Mucosa of rectum (tissue), 2 donors: ENCODE results near the gene USH1C.
A peak's percentile ranks its signal among the peaks of the same experiment; 100 is the strongest.

Source experiments
- H3K27ac ChIP-seq, 2 donors: one replicate each; pipeline ENCODE4 v1.7.0; 2013; ENCODE audit warnings: inconsistent platforms in 2 of 2, low read depth in 2 of 2, low read length in 2 of 2
- H3K27me3 ChIP-seq, 2 donors: one replicate each; pipeline ENCODE4 v1.7.0; 2013; ENCODE audit warnings: low read length in 2 of 2; ENCODE audit not compliant: control insufficient read depth in 2 of 2, insufficient read depth in 2 of 2
- H3K36me3 ChIP-seq, 2 donors: one replicate each; pipeline ENCODE4 v1.7.0; 2013; ENCODE audit warnings: low read length in 2 of 2; ENCODE audit not compliant: control insufficient read depth in 2 of 2, insufficient read depth in 2 of 2
- H3K4me1 ChIP-seq, 2 donors: one replicate each; pipeline ENCODE4 v1.7.0; 2013; ENCODE audit warnings: low read length in 2 of 2, mild to moderate bottlenecking in 1 of 2; ENCODE audit not compliant: control insufficient read depth in 2 of 2, insufficient read depth in 2 of 2
- H3K4me3 ChIP-seq, 2 donors: one replicate each; pipeline ENCODE4 v1.7.0; 2013; ENCODE audit warnings: low read length in 2 of 2
- H3K9ac ChIP-seq, 2 donors: one replicate each; pipeline ENCODE4 v1.7.0; 2013; ENCODE audit warnings: low read length in 2 of 2, low read depth in 1 of 2, mild to moderate bottlenecking in 1 of 2
- H3K9me3 ChIP-seq, 2 donors: one replicate each; pipeline ENCODE4 v1.7.0; 2013; ENCODE audit warnings: low read length in 2 of 2; ENCODE audit not compliant: control insufficient read depth in 2 of 2
- donor health status: healthy.
- donor health status: Normal muscosa, but diverticular disease.

The USH1C gene

GRCh38 chr11:17544181-17544622, at the start of gene USH1C:
Gene USH1C (minus strand): TSS chr11:17544416. CDS start chr11:17544307, 109 bp downstream.
- Histone ChIP-seq H3K4me3 (peak within 1 kb of the TSS; percentile 85 to 90), H3K9ac (peak within 1 kb of the TSS; percentile 79 to 92), H3K27ac (peak within 1 kb of the TSS; percentile 91 to 94)

GRCh38 chr11:17593466-17594245, 49.4 kb upstream of the USH1C start:
- no peak overlapping the region for H3K4me3 ChIP-seq
- no peaks in the 10 kb centered on the region for H3K4me1 ChIP-seq
- H3K27ac ChIP-seq = no peak overlapping the region
- H3K9me3 ChIP-seq = no peaks in the 10 kb centered on the region
- no peaks in the 10 kb centered on the region for H3K27me3 ChIP-seq
- H3K9ac ChIP-seq = no peak overlapping the region
- no peaks in the 10 kb centered on the region for H3K36me3 ChIP-seq

More at GRCh38 chr11:17544181-17544622, at the start of gene USH1C:
- H3K27me3 ChIP-seq = no peaks in the 10 kb centered on the region
- no peaks in the 10 kb centered on the region for H3K36me3 ChIP-seq
- peaks cover 8 to 15% of the 10 kb centered on the region in 2 donors for H3K4me1 ChIP-seq
- no peaks in the 10 kb centered on the region for H3K9me3 ChIP-seq

- no peak overlapping the region for H3K4me3 ChIP-seq
- no peaks in the 10 kb centered on the region for H3K36me3 ChIP-seq
- no peaks in the 10 kb centered on the region for H3K9me3 ChIP-seq
- H3K27me3 ChIP-seq = peaks cover 0 to 2% of the 10 kb centered on the region in 2 donors
- H3K27ac ChIP-seq = no peak overlapping the region
- H3K4me1 ChIP-seq = no peaks in the 10 kb centered on the region
- no peak overlapping the region for H3K9ac ChIP-seq
These were observed 47.1 kb upstream of the USH1C start for GRCh38 chr11:17591293-17591692.

GRCh38 chr11:17590463-17590862, 46.2 kb upstream of the USH1C start:
- H3K4me1 ChIP-seq = no peaks in the 10 kb centered on the region
- H3K9ac ChIP-seq = no peak overlapping the region
- H3K36me3 ChIP-seq = no peaks in the 10 kb centered on the region
- no peak overlapping the region for H3K4me3 ChIP-seq
- H3K27me3 ChIP-seq = peaks cover 0 to 2% of the 10 kb centered on the region in 2 donors
- H3K27ac ChIP-seq = no peak overlapping the region
- H3K9me3 ChIP-seq = no peaks in the 10 kb centered on the region

- Histone ChIP-seq H3K4me1 (no peaks in the 10 kb centered on the region), H3K9me3 (no peaks in the 10 kb centered on the region)
These were observed 44.5 kb upstream of the USH1C start for GRCh38 chr11:17588721-17589120.

GRCh38 chr11:17588166-17588565, 44.0 kb upstream of the USH1C start:
- no peak overlapping the region for H3K4me3 ChIP-seq
- H3K27ac ChIP-seq = no peak overlapping the region
- H3K36me3 ChIP-seq = no peaks in the 10 kb centered on the region
- peaks cover 0 to 2% of the 10 kb centered on the region in 2 donors for H3K27me3 ChIP-seq
- no peaks in the 10 kb centered on the region for H3K9me3 ChIP-seq
- no peaks in the 10 kb centered on the region for H3K4me1 ChIP-seq
- H3K9ac ChIP-seq = no peak overlapping the region

More at GRCh38 chr11:17588721-17589120, 44.5 kb upstream of the USH1C start:
- no peak overlapping the region for H3K4me3 ChIP-seq
- no peaks in the 10 kb centered on the region for H3K36me3 ChIP-seq
- no peak overlapping the region for H3K27ac ChIP-seq
- H3K27me3 ChIP-seq = peaks cover 0 to 2% of the 10 kb centered on the region in 2 donors
- H3K9ac ChIP-seq = no peak overlapping the region

- Histone ChIP-seq H3K4me1 (no peaks in the 10 kb centered on the region), H3K9me3 (no peaks in the 10 kb centered on the region), H3K9ac (no peak overlapping the region), H3K4me3 (no peak overlapping the region), H3K27me3 (peaks cover 0 to 2% of the 10 kb centered on the region in 2 donors), H3K27ac (no peak overlapping the region), H3K36me3 (no peaks in the 10 kb centered on the region)
These were observed 41.9 kb upstream of the USH1C start for GRCh38 chr11:17585911-17586695.

GRCh38 chr11:17581732-17582053, 37.5 kb upstream of the USH1C start:
- Histone ChIP-seq H3K27me3 (no peaks in the 10 kb centered on the region), H3K9ac (no peak overlapping the region), H3K36me3 (no peaks in the 10 kb centered on the region), H3K27ac (no peak overlapping the region), H3K4me3 (no peak overlapping the region), H3K4me1 (no peaks in the 10 kb centered on the region), H3K9me3 (no peaks in the 10 kb centered on the region)

- Histone ChIP-seq H3K27me3 (no peaks in the 10 kb centered on the region), H3K9me3 (no peaks in the 10 kb centered on the region), H3K9ac (no peak overlapping the region), H3K36me3 (no peaks in the 10 kb centered on the region), H3K27ac (no peak overlapping the region), H3K4me1 (no peaks in the 10 kb centered on the region), H3K4me3 (no peak overlapping the region)
These were observed 37.0 kb upstream of the USH1C start for GRCh38 chr11:17581036-17581731.

GRCh38 chr11:17580271-17580670, 36.1 kb upstream of the USH1C start:
- H3K9ac ChIP-seq = no peak overlapping the region
- H3K27me3 ChIP-seq = no peaks in the 10 kb centered on the region
- no peaks in the 10 kb centered on the region for H3K4me1 ChIP-seq
- H3K9me3 ChIP-seq = no peaks in the 10 kb centered on the region
- H3K27ac ChIP-seq = no peak overlapping the region
- no peaks in the 10 kb centered on the region for H3K36me3 ChIP-seq
- no peak overlapping the region for H3K4me3 ChIP-seq
